Subcutaneous abdominal adipose tissue (tissue), 5 donors: ENCODE results near the gene SLC24A1.
A peak's percentile ranks its signal among the peaks of the same experiment; 100 is the strongest.

ENCODE experiments used
- H3K27ac ChIP-seq: one replicate; pipeline ENCODE4 v1.7.0; 2013; ENCODE audit warnings: low read depth, mild to moderate bottlenecking, inconsistent platforms, low read length, moderate library complexity
- H3K27me3 ChIP-seq, 5 donors: one replicate each; pipeline ENCODE4 v1.7.0; 2013; ENCODE audit warnings: low read length in 5 of 5, inconsistent platforms in 1 of 5; ENCODE audit not compliant: control insufficient read depth in 5 of 5, insufficient read depth in 4 of 5
- H3K36me3 ChIP-seq, 5 donors: one replicate each; pipeline ENCODE4 v1.7.0; 2013; ENCODE audit warnings: low read length in 5 of 5; ENCODE audit not compliant: control insufficient read depth in 5 of 5, insufficient read depth in 5 of 5
- H3K4me1 ChIP-seq, 5 donors: one replicate each; pipeline ENCODE4 v1.7.0; 2013; ENCODE audit warnings: low read length in 5 of 5, mild to moderate bottlenecking in 3 of 5, moderate library complexity in 1 of 5; ENCODE audit not compliant: control insufficient read depth in 5 of 5, insufficient read depth in 5 of 5
- H3K4me3 ChIP-seq, 5 donors: one replicate each; pipeline ENCODE4 v1.7.0; 2013; ENCODE audit warnings: low read length in 5 of 5, low read depth in 1 of 5
- H3K9ac ChIP-seq, 5 donors: one replicate each; pipeline ENCODE4 v1.7.0; 2013; ENCODE audit warnings: low read length in 5 of 5, mild to moderate bottlenecking in 4 of 5, moderate library complexity in 3 of 5
- H3K9me3 ChIP-seq, 5 donors: one replicate each; pipeline ENCODE4 v1.7.0; 2013; ENCODE audit warnings: low read length in 5 of 5; ENCODE audit not compliant: control insufficient read depth in 5 of 5
- donor health status: healthy.
- donor health status: healthy.
- donor health status: healthy.
- donor health status: healthy.
- donor health status: healthy.

The SLC24A1 gene

GRCh38 chr15:65621638-65622037, at the start of gene SLC24A1:
TSS of gene SLC24A1 (plus strand) at chr15:65621938. CDS start at chr15:65624081, 2,143 bp downstream.
- no peak within 1 kb of the TSS for H3K4me3 ChIP-seq
- no peaks in the 10 kb centered on the region for H3K9me3 ChIP-seq
- no peak within 1 kb of the TSS for H3K9ac ChIP-seq
- H3K27ac ChIP-seq: no peak within 1 kb of the TSS
- H3K27me3 ChIP-seq: no peaks in the 10 kb centered on the region
- H3K36me3 ChIP-seq: peaks cover 5 to 40% (median 23%) of the 10 kb centered on the region in 5 donors
- H3K4me1 ChIP-seq: no peaks in the 10 kb centered on the region

DNA sequence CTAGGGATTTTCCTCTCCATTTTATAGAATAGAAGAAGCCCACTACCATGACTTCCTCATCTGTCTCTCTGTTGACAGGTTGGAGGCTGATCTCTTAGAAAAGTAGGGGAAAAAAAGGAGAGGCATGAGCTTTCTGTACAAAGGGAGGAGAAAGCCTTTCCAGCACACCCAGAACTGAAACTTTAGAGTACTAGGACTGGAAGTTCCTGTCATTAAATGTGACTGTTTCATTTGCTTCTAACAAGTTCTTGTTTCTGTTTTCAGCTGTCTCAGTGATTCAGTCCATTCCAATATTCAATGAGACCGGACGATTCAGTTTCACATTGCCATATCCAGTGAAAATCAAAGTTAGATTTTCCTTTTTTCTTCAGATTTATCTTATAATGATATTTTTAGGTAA, 49.8 kb upstream of the SLC24A1 start:
- no peaks in the 10 kb centered on the region for H3K4me1 ChIP-seq
- peaks cover 25 to 45% (median 26%) of the 10 kb centered on the region in 5 donors for H3K36me3 ChIP-seq
- H3K27me3 ChIP-seq: no peaks in the 10 kb centered on the region
- no peak overlapping the region for H3K27ac ChIP-seq
- H3K9me3 ChIP-seq: no peaks in the 10 kb centered on the region
- no peak overlapping the region for H3K4me3 ChIP-seq
- H3K9ac ChIP-seq: no peak overlapping the region

GRCh38 chr15:65576664-65577063, 45.1 kb upstream of the SLC24A1 start:
- H3K4me1 ChIP-seq: peaks cover 0 to 8% (median 3%) of the 10 kb centered on the region in 5 donors
- peaks cover 30 to 64% (median 47%) of the 10 kb centered on the region in 5 donors for H3K36me3 ChIP-seq
- H3K27me3 ChIP-seq: no peaks in the 10 kb centered on the region
- no peaks in the 10 kb centered on the region for H3K9me3 ChIP-seq
- no peak overlapping the region for H3K4me3 ChIP-seq
- H3K27ac ChIP-seq: no peak overlapping the region
- H3K9ac ChIP-seq: no peak overlapping the region

GRCh38 chr15:65577129-65577996, 44.4 kb upstream of the SLC24A1 start:
- Histone ChIP-seq H3K27ac (no peak overlapping the region), H3K27me3 (no peaks in the 10 kb centered on the region), H3K4me1 (peaks cover 0 to 8% (median 3%) of the 10 kb centered on the region in 5 donors), H3K4me3 (no peak overlapping the region), H3K9ac (no peak overlapping the region), H3K36me3 (peaks cover 32 to 65% (median 51%) of the 10 kb centered on the region in 5 donors), H3K9me3 (no peaks in the 10 kb centered on the region)

GRCh38 chr15:65578904-65579728, 42.6 kb upstream of the SLC24A1 start:
- H3K4me3 ChIP-seq: no peak overlapping the region
- peaks cover 0 to 12% (median 4%) of the 10 kb centered on the region in 5 donors for H3K4me1 ChIP-seq
- no peaks in the 10 kb centered on the region for H3K9me3 ChIP-seq
- peaks cover 42 to 79% (median 65%) of the 10 kb centered on the region in 5 donors for H3K36me3 ChIP-seq
- no peak overlapping the region for H3K27ac ChIP-seq
- H3K9ac ChIP-seq: no peak overlapping the region
- no peaks in the 10 kb centered on the region for H3K27me3 ChIP-seq

DNA sequence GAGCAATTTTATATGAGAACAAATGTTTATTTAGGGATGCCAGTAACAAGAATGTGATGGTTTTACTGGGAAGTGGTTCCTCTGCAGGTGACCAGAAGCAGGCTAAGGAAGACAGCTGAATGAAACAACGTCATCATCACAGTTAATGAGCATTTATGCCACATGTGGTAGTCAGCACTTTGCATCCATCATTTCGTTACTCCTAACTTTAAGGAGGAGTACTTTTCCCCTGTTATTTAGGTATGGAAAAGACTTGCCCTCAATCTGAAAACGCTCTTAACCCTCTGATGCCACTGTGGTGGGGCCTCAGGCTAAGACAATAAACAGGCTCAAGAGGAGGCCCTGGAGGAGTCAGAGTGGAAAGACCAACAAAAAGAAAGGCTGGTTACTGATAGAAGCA, 42.0 kb upstream of the SLC24A1 start:
- Histone ChIP-seq H3K9ac (no peak overlapping the region), H3K36me3 (peaks cover 42 to 83% (median 72%) of the 10 kb centered on the region in 5 donors), H3K27ac (no peak overlapping the region), H3K9me3 (no peaks in the 10 kb centered on the region), H3K4me3 (no peak overlapping the region), H3K27me3 (no peaks in the 10 kb centered on the region), H3K4me1 (peaks cover 0 to 12% (median 4%) of the 10 kb centered on the region in 5 donors)

DNA sequence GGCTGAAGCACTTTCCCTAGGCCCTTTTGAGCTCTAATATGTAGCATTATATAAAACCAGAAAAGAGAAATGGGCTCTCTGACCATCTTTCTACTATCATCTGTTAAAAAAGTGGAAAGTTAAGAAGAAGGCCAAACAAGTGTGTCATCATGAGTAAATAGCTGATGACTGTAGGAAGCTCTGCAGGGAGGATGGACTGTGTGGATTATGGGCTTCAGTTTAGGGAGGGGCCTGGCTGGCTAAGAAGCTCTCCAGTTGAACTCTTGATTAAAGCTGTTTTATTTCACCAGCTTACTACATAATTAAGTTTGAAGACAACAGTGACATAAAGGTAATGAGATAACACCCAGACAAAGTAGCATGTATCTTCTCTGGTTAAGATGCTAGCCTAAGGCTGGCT, 41.5 kb upstream of the SLC24A1 start:
- Histone ChIP-seq H3K9ac (no peak overlapping the region), H3K27me3 (no peaks in the 10 kb centered on the region), H3K27ac (no peak overlapping the region), H3K4me3 (no peak overlapping the region), H3K4me1 (peaks cover 0 to 12% (median 4%) of the 10 kb centered on the region in 5 donors), H3K9me3 (no peaks in the 10 kb centered on the region), H3K36me3 (peaks cover 42 to 86% (median 73%) of the 10 kb centered on the region in 5 donors)

GRCh38 chr15:65583701-65584100, 38.0 kb upstream of the SLC24A1 start:
- Histone ChIP-seq H3K9ac (no peak overlapping the region), H3K27ac (peak overlapping the region; percentile 4), H3K9me3 (no peaks in the 10 kb centered on the region), H3K4me3 (no peak overlapping the region), H3K4me1 (peaks cover 0 to 12% (median 2%) of the 10 kb centered on the region in 5 donors), H3K36me3 (peaks cover 42 to 78% (median 67%) of the 10 kb centered on the region in 5 donors), H3K27me3 (no peaks in the 10 kb centered on the region)

GRCh38 chr15:65584241-65584640, 37.5 kb upstream of the SLC24A1 start:
- H3K36me3 ChIP-seq: peaks cover 37 to 78% (median 67%) of the 10 kb centered on the region in 5 donors
- peak overlapping the region; percentile 4 for H3K27ac ChIP-seq

GRCh38 chr15:65587094-65587493, 34.6 kb upstream of the SLC24A1 start:
- no peak overlapping the region for H3K9ac ChIP-seq
- no peak overlapping the region for H3K4me3 ChIP-seq
- H3K4me1 ChIP-seq: peaks cover 0 to 4% (median 0%) of the 10 kb centered on the region in 5 donors
- no peaks in the 10 kb centered on the region for H3K27me3 ChIP-seq
- H3K36me3 ChIP-seq: peaks cover 41 to 76% (median 73%) of the 10 kb centered on the region in 5 donors
- H3K27ac ChIP-seq: no peak overlapping the region
- no peaks in the 10 kb centered on the region for H3K9me3 ChIP-seq

More at GRCh38 chr15:65584241-65584640, 37.5 kb upstream of the SLC24A1 start:
- Histone ChIP-seq H3K4me1 (peaks cover 0 to 6% (median 2%) of the 10 kb centered on the region in 5 donors), H3K9me3 (no peaks in the 10 kb centered on the region), H3K27me3 (no peaks in the 10 kb centered on the region), H3K4me3 (no peak overlapping the region), H3K9ac (no peak overlapping the region)
